GM12878 (cell line): Measurements from ENCODE around the gene FER1L5. TPM values are rescaled to one million over a fixed set of nuclear protein-coding genes. Genes with fewer than 3 reads are reported as not detected.

Source experiments
- ATAC-seq: fragments of 200-7000 bp; cut with Tn5 transposase; 3 replicates; pipeline ENCODE4 v1.9.1; 2020; ENCODE audit warnings: mild to moderate bottlenecking, moderate library complexity
- BruUV-seq: library from RNA; stranded (reverse); fragments of 400-500 nt; replicated peaks from 2 replicates; lab custom pipeline; 2021; lab: Mats Ljungman, UMichigan
- CTCF ChIA-PET: fragments of 300-600 bp; sonication (Branson Sonifier 250); formaldehyde crosslinking; extraction: SDS; loops from one replicate; lab custom pipeline; 2021; ENCODE audit warnings: inconsistent platforms; lab: Yijun Ruan, JAX
- POLR2A ChIA-PET: fragments of 350-600 bp; formaldehyde crosslinking; extraction: SDS; loops from one replicate; lab custom pipeline; 2021; ENCODE audit warnings: inconsistent platforms; lab: Charles Lee
- RAD21 ChIA-PET: fragments of 300-600 bp; sonication (Branson Sonifier 250); formaldehyde crosslinking; loops from one replicate; lab custom pipeline; 2023; ENCODE audit warnings: antibody characterized with exemption; ENCODE audit not compliant: unreplicated experiment; lab: Charles Lee
- SMC1A ChIA-PET: fragments of 300-600 bp; sonication (Branson Sonifier 250); formaldehyde crosslinking; loops from one replicate; lab custom pipeline; 2023; ENCODE audit not compliant: unreplicated experiment, uncharacterized antibody; lab: Charles Lee
- DNase-seq: peaks from one replicate; pipeline ENCODE4 v3.0.0-alpha.2; 2011; ENCODE audit warnings: low read depth, low spot score
- FAIRE-seq: peaks from 3 replicates; lab custom pipeline; 2011; peaks lifted over from hg19 to GRCh38; lab: Jason Lieb, UNC
- H2AFZ ChIP-seq: 2 replicates; pipeline ENCODE4 v1.6.0; 2011; ENCODE audit warnings: low read depth, low read length, control low read depth; ENCODE audit not compliant: control insufficient read depth
- H3K27ac ChIP-seq: 2 replicates; pipeline ENCODE4 v1.5.1; 2011; ENCODE audit warnings: control low read depth; ENCODE audit not compliant: control insufficient read depth, insufficient read depth
- H3K27me3 ChIP-seq, 2 experiments: replicated peaks in 1 of 2; 2 replicates each; pipeline versions ENCODE4 v1.6.0 to v1.6.1; 2011; ENCODE audit warnings: low read length in 1 of 2; ENCODE audit not compliant: control insufficient read depth in 2 of 2, insufficient read depth in 2 of 2
- H3K36me3 ChIP-seq, 2 experiments: 2 replicates each; pipeline ENCODE4 v1.5.1; 2011; ENCODE audit warnings: low read length in 1 of 2; ENCODE audit not compliant: control insufficient read depth in 2 of 2, insufficient read depth in 2 of 2
- H3K4me1 ChIP-seq: 2 replicates; pipeline ENCODE4 v1.6.1; 2011; ENCODE audit warnings: mild to moderate bottlenecking, low read length, moderate library complexity, mixed read lengths; ENCODE audit not compliant: control insufficient read depth, insufficient read depth
- H3K4me2 ChIP-seq: 2 replicates; pipeline ENCODE4 v1.6.0; 2011; ENCODE audit warnings: control low read depth; ENCODE audit not compliant: control insufficient read depth, insufficient read depth
- H3K4me3 ChIP-seq: fragments of 200-600 bp; sonication (generic); 2 replicates; pipeline ENCODE4 v1.5.1; 2016
- H3K79me2 ChIP-seq: 2 replicates; pipeline ENCODE4 v1.6.0; 2011; ENCODE audit warnings: low read length; ENCODE audit not compliant: control insufficient read depth, insufficient read depth
- H3K9ac ChIP-seq: 2 replicates; pipeline ENCODE4 v1.8.0; 2011; ENCODE audit warnings: low read length, control low read depth, mixed read lengths; ENCODE audit not compliant: control insufficient read depth, insufficient read depth
- H3K9me3 ChIP-seq: replicated peaks from 3 replicates; pipeline ENCODE4 v1.5.1; 2011; ENCODE audit warnings: mild to moderate bottlenecking, low read length; ENCODE audit not compliant: control insufficient read depth, insufficient read depth
- H4K20me1 ChIP-seq: 2 replicates; pipeline ENCODE4 v1.6.0; 2011; ENCODE audit not compliant: control insufficient read depth, insufficient read depth
- BMI1 ChIP-seq: fragments of 450-650 bp; IDR thresholded peaks from 2 replicates; pipeline ENCODE4 v1.6.1; 2016; ENCODE audit warnings: mild to moderate bottlenecking, moderate library complexity, borderline replicate concordance
- BRCA1 ChIP-seq: IDR thresholded peaks from 2 replicates; pipeline ENCODE4 v1.6.1; 2011; ENCODE audit warnings: low read depth, low read length, improper control_type of control experiment
- CBX3 ChIP-seq: fragments of 200-600 bp; sonication (generic); IDR thresholded peaks from 2 replicates; pipeline ENCODE4 v1.6.1; 2016; ENCODE audit warnings: low read depth, borderline replicate concordance
- CHD2 ChIP-seq: IDR thresholded peaks from 2 replicates; pipeline ENCODE4 v1.6.1; 2011; ENCODE audit warnings: low read depth, low read length, improper control_type of control experiment, borderline replicate concordance
- HCFC1 ChIP-seq: fragments of 150-350 bp; IDR thresholded peaks from 2 replicates; pipeline ENCODE4 v1.6.1; 2014; ENCODE audit warnings: low read length
- LARP7 ChIP-seq: fragments of 450-650 bp; IDR thresholded peaks from 2 replicates; pipeline ENCODE4 v1.6.1; 2017; ENCODE audit warnings: mild to moderate bottlenecking
- MTA3 ChIP-seq: IDR thresholded peaks from 2 replicates; pipeline ENCODE4 v1.6.1; 2012; ENCODE audit warnings: low read length, inconsistent platforms, borderline replicate concordance
- NKRF ChIP-seq: fragments of 450-650 bp; conservative IDR thresholded peaks from 2 replicates; pipeline ENCODE4 v1.6.1; 2017; ENCODE audit warnings: mild to moderate bottlenecking, moderate library complexity
- PKNOX1 ChIP-seq: fragments of 450-650 bp; IDR thresholded peaks from 2 replicates; pipeline ENCODE4 v1.6.1; 2016; ENCODE audit warnings: mild to moderate bottlenecking
- SMAD1 ChIP-seq: fragments of 450-650 bp; IDR thresholded peaks from 2 replicates; pipeline ENCODE4 v1.6.1; 2018; ENCODE audit warnings: mild to moderate bottlenecking, low read depth; ENCODE audit not compliant: partially characterized antibody
- TAF1 ChIP-seq: IDR thresholded peaks from 2 replicates; pipeline ENCODE4 v1.6.1; 2011; ENCODE audit warnings: mild to moderate bottlenecking, low read depth, low read length, borderline replicate concordance
- TBL1XR1 ChIP-seq: IDR thresholded peaks from 2 replicates; pipeline ENCODE4 v1.6.1; 2012; ENCODE audit warnings: low read depth, low read length, improper control_type of control experiment
- WGBS: methylation state at CpG from one replicate; pipeline ENCODE4 v1.1.6; 2016; ENCODE audit warnings: low lambda C conversion rate; ENCODE audit not compliant: insufficient replicate concordance, insufficient coverage; ENCODE audit errors: missing lambda C conversion rate; 5-methylcytosine and 5-hydroxymethylcytosine counted together
- in situ Hi-C: fragments of 300-500 bp; cut with MboI; formaldehyde crosslinking; loops from 9 replicates; pipeline ENCODE4 v1.14.3; 2018; ENCODE audit warnings: mixed read lengths
- intact Hi-C: fragments of 100-400 bp; cut with micrococcal nuclease; formaldehyde crosslinking; loops from one replicate; pipeline ENCODE4 v1.14.2; 2022; ENCODE audit not compliant: unreplicated experiment
- polyA plus RNA-seq, 11 experiments: library from polyadenylated mRNA; depleted of rRNA in 4 of 11; unstranded in 6 of 11; stranded (reverse) in 5 of 11; fragments of >200 nt; fragmentation: Nextera tagmentation in 4 of 11; fragmentation: Illumina TruSeq in 1 of 11; extraction: Ambion mirVana in 4 of 11; extraction: Trizol in 1 of 11; gene quantifications; 1 replicate in 1 of 11; 2 replicates in 10 of 11; pipeline versions ENCODE4 v1.2.1 to v1.2.3, GENCODE V29; 2011 to 2016; ENCODE audit warnings: inconsistent platforms in 2 of 11, missing spikeins in 2 of 11, low read depth in 1 of 11
- total RNA-seq, 4 experiments: library from RNA; depleted of rRNA in 3 of 4; stranded (reverse); fragments of >200 nt in 3 of 4; fragmentation: Illumina TruSeq in 1 of 4; extraction: Trizol in 1 of 4; gene quantifications; 2 replicates each; pipeline versions ENCODE4 v1.2.1 to v1.2.3, GENCODE V29; 2013 to 2021
- TF ChIP-seq, protein P1 (sequence below): fragments of 150-350 bp; IDR thresholded peaks from 2 replicates; pipeline ENCODE4 v1.6.1; 2014; ENCODE audit warnings: mild to moderate bottlenecking, low read depth, low read length
- TF ChIP-seq, protein P2 (sequence below): IDR thresholded peaks from 2 replicates; pipeline ENCODE4 v1.6.1; 2012; ENCODE audit warnings: low read depth, low read length, improper control_type of control experiment

Gene FER1L5
- total and polyA plus RNA-seq, 10 of the 15 experiments (the other 5 are each of a cell fraction or from before 2014, with no cell fraction given), result not detected

DNA sequence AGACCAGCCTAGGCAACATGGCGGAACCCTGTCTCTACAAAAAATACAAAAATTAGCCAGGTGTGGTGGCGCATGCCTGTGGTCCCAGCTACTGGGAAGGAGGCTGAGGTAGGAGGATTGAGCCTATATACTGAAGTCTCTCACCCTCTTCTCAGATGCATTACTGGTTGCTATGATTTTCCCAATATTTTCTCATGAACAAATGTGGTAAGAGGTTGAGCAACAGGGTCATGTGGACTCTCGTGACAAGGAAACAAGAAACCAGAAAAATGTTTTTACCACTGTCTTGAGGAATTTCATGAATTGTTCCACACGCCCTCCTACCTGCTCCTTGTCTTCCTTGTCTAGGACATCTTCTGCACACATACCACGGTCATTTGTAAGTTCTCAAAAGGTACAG, 84.9 kb downstream of the FER1L5 start:
- FAIRE-seq, result no peak
- no TSS peak for BruUV-seq
- no peaks in the 10 kb centered on the region for H3K27me3 ChIP-seq

GRCh38 chr2:96729748-96730147, 87.2 kb downstream of the FER1L5 start:
- no peak overlapping the region for H3K4me3 ChIP-seq
- RAD21 ChIA-PET, result interaction anchor here (0.5 kb wide), 1 partner anchor 100 kb away, joined by 3 read pairs; no protein-coding TSS in a partner anchor
- H3K9ac ChIP-seq, result no peak overlapping the region
- H3K27me3 ChIP-seq, result no peaks in the 10 kb centered on the region
- intact Hi-C loops (no loop called here), in situ Hi-C loops (no loop called here)
- no peaks in the 10 kb centered on the region for H4K20me1 ChIP-seq
- 97% methylated on average over 7 of the region's 7 CpGs for WGBS
- POLR2A ChIA-PET, result no interaction called here
- no peak overlapping the region for H3K27ac ChIP-seq
- H3K4me1 ChIP-seq, result no peaks in the 10 kb centered on the region
- no TSS peak for BruUV-seq
- CTCF ChIA-PET, result interaction anchor here (1.4 to 1.5 kb wide), 2 partner anchors 31 to 65 kb away, joined by 3 to 7 read pairs; partner anchors contain the start of gene CNNM4
- DNase-seq (no peak), FAIRE-seq (no peak), ATAC-seq (no peak)
- SMC1A ChIA-PET, result no interaction called here
- H3K79me2 ChIP-seq, result no peaks in the 10 kb centered on the region
- H3K9me3 ChIP-seq, result no peaks in the 10 kb centered on the region
- peaks cover 1 to 11% of the 10 kb centered on the region in 2 experiments for H3K36me3 ChIP-seq
- no peak overlapping the region for H3K4me2 ChIP-seq
- H2AFZ ChIP-seq, result no peak overlapping the region
- TF ChIP-seq, protein P1, sequence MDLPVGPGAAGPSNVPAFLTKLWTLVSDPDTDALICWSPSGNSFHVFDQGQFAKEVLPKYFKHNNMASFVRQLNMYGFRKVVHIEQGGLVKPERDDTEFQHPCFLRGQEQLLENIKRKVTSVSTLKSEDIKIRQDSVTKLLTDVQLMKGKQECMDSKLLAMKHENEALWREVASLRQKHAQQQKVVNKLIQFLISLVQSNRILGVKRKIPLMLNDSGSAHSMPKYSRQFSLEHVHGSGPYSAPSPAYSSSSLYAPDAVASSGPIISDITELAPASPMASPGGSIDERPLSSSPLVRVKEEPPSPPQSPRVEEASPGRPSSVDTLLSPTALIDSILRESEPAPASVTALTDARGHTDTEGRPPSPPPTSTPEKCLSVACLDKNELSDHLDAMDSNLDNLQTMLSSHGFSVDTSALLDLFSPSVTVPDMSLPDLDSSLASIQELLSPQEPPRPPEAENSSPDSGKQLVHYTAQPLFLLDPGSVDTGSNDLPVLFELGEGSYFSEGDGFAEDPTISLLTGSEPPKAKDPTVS, result no peak
- TF ChIP-seq TBL1XR1 (no peak), NKRF (no peak), PKNOX1 (no peak), TAF1 (no peak), CHD2 (no peak), HCFC1 (no peak)

More for the DNA sequence above, 84.9 kb downstream of the FER1L5 start:
- Histone ChIP-seq H2AFZ (no peak overlapping the region), H3K36me3 (no peaks in the 10 kb centered on the region; a peak in 2 of 4 replicates), H3K9ac (no peak overlapping the region), H3K4me1 (no peaks in the 10 kb centered on the region), H3K27ac (no peak overlapping the region), H3K4me3 (no peak overlapping the region), H4K20me1 (no peaks in the 10 kb centered on the region), H3K79me2 (no peaks in the 10 kb centered on the region), H3K4me2 (no peak overlapping the region), H3K9me3 (no peaks in the 10 kb centered on the region)
- DNase-seq (no peak), ATAC-seq (no peak)
- WGBS, result 96% methylated on average over 5 of the region's 5 CpGs
- TF ChIP-seq MTA3 (no peak), CBX3 (no peak), BMI1 (no peak), BRCA1 (no peak), LARP7 (no peak), SMAD1 (no peak), HCFC1 (no peak)
- TF ChIP-seq, protein P2, sequence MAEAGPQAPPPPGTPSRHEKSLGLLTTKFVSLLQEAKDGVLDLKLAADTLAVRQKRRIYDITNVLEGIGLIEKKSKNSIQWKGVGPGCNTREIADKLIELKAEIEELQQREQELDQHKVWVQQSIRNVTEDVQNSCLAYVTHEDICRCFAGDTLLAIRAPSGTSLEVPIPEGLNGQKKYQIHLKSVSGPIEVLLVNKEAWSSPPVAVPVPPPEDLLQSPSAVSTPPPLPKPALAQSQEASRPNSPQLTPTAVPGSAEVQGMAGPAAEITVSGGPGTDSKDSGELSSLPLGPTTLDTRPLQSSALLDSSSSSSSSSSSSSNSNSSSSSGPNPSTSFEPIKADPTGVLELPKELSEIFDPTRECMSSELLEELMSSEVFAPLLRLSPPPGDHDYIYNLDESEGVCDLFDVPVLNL, result no peak
- CTCF ChIA-PET, result no interaction called here
- intact Hi-C loops, result no loop called here
- in situ Hi-C loops, result no loop called here
- RAD21 ChIA-PET, result no interaction called here
- SMC1A ChIA-PET, result no interaction called here
- POLR2A ChIA-PET, result no interaction called here
